GM20000 (cell line): ENCODE data around the gene TSKS.

Experiments used
- DNase-seq: peaks from one replicate; pipeline ENCODE4 v3.0.0; 2012; ENCODE audit warnings: low spot score
- CTCF ChIP-seq: IDR thresholded peaks from 2 replicates; pipeline ENCODE4 v1.5.1; 2012; ENCODE audit warnings: mild to moderate bottlenecking, control low read depth; ENCODE audit errors: extremely low read depth, missing control alignments

TSKS gene

DNA sequence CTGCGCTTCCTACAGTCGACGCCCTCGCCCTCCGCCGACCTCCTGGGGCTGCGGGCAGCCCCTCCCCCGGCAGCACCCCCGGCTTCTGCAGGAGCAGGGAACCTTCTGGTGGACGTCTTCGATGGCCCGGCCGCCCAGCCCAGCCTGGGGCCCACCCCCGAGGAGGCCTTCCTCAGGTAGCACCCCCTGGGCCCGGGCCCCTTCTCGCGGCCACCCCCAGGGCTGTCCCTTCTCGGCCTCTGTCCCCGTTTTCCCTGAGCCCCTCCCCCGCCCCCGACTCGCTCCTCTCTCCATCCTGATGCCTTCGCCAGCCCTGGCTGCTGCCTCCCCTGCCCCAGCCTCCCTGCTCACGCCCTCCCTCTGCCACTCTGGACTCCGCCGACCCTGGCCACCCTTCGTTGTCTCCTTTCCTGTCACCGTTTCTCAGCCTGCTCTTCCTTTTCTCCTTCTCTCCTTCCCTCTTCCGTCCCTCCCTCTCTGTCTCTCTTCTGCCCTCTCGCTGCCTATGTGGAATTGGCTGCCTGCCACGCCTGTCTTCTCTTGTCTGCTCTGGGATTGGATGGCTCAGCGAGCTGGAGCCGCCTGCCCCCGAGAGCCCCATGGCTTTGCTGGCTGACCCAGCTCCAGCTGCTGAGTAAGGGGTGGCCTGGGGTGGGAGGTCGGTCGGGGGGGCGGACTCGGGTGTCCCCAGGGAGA is 39.0 kb upstream of the TSKS start:
- no peak for TF ChIP-seq CTCF
- DNase-seq = no peak

GRCh38 chr19:49801401-49801888 is 38.3 kb upstream of the TSKS start:
- no peak for DNase-seq
- TF ChIP-seq CTCF = no peak

DNA sequence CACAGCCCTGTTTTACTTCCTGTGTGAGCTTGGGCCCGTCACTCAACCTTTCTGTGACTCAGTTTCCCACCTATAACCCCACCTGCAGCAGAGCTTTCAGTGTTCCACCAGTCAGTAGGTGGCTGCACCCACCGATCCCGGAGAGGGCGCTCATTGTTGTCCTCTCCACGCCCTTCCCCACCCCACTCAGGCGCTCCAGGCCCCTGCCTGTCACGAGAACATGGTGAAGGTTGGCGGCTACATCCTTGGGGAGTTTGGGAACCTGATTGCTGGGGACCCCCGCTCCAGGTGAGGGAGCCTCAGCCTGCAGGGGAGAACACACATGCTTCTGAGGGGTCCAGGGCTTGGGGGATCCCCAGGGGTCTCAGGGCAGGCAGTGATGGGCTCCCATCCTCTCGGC is 37.7 kb upstream of the TSKS start:
- DNase-seq = no peak
- TF ChIP-seq CTCF = no peak

- TF ChIP-seq CTCF = no peak
- no peak for DNase-seq
These were observed 36.8 kb upstream of the TSKS start for GRCh38 chr19:49799798-49800376.

DNA sequence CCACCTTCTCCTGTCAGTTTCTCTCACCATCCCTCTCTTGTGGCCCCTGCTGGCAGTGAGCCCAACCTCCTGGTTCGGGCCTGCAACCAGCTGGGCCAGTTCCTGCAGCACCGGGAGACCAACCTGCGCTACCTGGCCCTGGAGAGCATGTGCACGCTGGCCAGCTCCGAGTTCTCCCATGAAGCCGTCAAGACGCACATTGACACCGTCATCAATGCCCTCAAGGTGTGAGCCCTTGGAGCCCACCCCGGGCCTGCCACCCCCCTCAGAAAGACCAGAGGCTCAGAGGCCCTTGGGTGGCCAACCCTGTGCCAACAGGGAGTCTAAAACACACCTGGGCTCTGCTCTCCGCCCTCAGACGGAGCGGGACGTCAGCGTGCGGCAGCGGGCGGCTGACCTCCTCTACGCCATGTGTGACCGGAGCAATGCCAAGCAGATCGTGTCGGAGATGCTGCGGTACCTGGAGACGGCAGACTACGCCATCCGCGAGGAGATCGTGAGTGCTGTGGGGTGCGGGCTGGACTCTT is 36.2 kb upstream of the TSKS start:
- no peak for DNase-seq
- TF ChIP-seq CTCF = no peak

- TF ChIP-seq CTCF = no peak
- DNase-seq = no peak
These were observed 35.5 kb upstream of the TSKS start for GRCh38 chr19:49798574-49798973.

DNA sequence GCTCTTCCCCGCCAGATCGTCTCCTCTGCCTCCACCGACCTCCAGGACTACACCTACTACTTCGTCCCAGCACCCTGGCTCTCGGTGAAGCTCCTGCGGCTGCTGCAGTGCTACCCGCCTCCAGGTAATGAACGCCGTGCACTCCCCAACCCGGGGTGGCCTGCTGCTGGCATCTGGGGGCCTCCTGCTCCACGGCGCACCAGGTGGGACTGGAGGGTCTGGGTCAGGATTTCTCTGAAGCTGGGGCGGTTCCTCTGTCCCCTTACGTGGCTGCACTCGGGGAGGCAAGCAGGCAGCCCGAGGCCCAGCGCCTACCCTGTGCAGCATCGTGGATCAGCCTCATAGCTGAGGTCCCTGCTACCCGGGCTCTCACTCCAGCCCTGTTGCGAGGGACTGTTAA is 32.5 kb upstream of the TSKS start:
- DNase-seq = no peak
- TF ChIP-seq CTCF = no peak
